IMR-90 (cell line): Measurements from ENCODE around the gene SLC30A10.

ENCODE experiments used
- CEBPB ChIP-seq: IDR thresholded peaks from 2 replicates; pipeline ENCODE4 v1.6.1; 2012; ENCODE audit warnings: low read depth, low read length, improper control_type of control experiment
- CTCF ChIP-seq: conservative IDR thresholded peaks from 2 replicates; pipeline ENCODE4 v1.5.1; 2012; ENCODE audit warnings: mild to moderate bottlenecking, low read depth, low read length, improper control_type of control experiment
- ELK1 ChIP-seq: fragments of 150-350 bp; IDR thresholded peaks from 2 replicates; pipeline ENCODE4 v1.6.1; 2016; ENCODE audit warnings: low read depth, mild to moderate bottlenecking, low read length, moderate library complexity, borderline replicate concordance
- FOS ChIP-seq: fragments of 150-350 bp; IDR thresholded peaks from 2 replicates; pipeline ENCODE4 v1.6.1; 2016; ENCODE audit warnings: low read depth, low read length
- MAFK ChIP-seq: IDR thresholded peaks from 2 replicates; pipeline ENCODE4 v1.6.1; 2012; ENCODE audit warnings: low read depth, low read length, improper control_type of control experiment
- MAZ ChIP-seq: IDR thresholded peaks from 2 replicates; pipeline ENCODE4 v1.6.1; 2012; ENCODE audit warnings: low read depth, mild to moderate bottlenecking, low read length, improper control_type of control experiment, moderate library complexity, borderline replicate concordance
- MXI1 ChIP-seq: IDR thresholded peaks from 2 replicates; pipeline ENCODE4 v1.6.1; 2012; ENCODE audit warnings: low read depth, mild to moderate bottlenecking, low read length, moderate library complexity, borderline replicate concordance
- POLR2A ChIP-seq: IDR thresholded peaks from 2 replicates; pipeline ENCODE4 v1.6.1; 2012; ENCODE audit warnings: mild to moderate bottlenecking, low read depth, low read length
- RAD21 ChIP-seq: IDR thresholded peaks from 2 replicates; pipeline ENCODE4 v1.6.1; 2012; ENCODE audit warnings: low read length, improper control_type of control experiment
- RFX5 ChIP-seq: IDR thresholded peaks from 2 replicates; pipeline ENCODE4 v1.8.0; 2012; ENCODE audit warnings: low read depth, mild to moderate bottlenecking, low read length, moderate library complexity
- SMC3 ChIP-seq: fragments of 150-350 bp; IDR thresholded peaks from 2 replicates; pipeline ENCODE4 v1.6.1; 2016; ENCODE audit warnings: low read depth, mild to moderate bottlenecking, antibody characterized with exemption, low read length, moderate library complexity
- USF2 ChIP-seq: fragments of 150-350 bp; IDR thresholded peaks from 2 replicates; pipeline ENCODE4 v1.6.1; 2017; ENCODE audit warnings: mild to moderate bottlenecking, antibody characterized with exemption, low read length, low read depth

- TF ChIP-seq CTCF (no peak), RFX5 (no peak), POLR2A (no peak), MXI1 (no peak), ELK1 (no peak), MAFK (no peak), MAZ (no peak), CEBPB (no peak), SMC3 (no peak), RAD21 (no peak), FOS (no peak), USF2 (no peak)
These were observed 28.2 kb downstream of the SLC30A10 start for GRCh38 chr1:219900201-219900600.
